ENCODE data around the gene GZMA.

Gene GZMA

GRCh38 chr5:55064523-55064922 is 37.9 kb upstream of the GZMA start:
- no peak overlapping the region for H3K4me3 ChIP-seq (ENCODE audit: low read length)
- no peak overlapping the region for H3K4me2 ChIP-seq (ENCODE audit: low read length)
- H3K79me2 ChIP-seq (ENCODE audit: control insufficient read depth, insufficient read depth, low read length), result no peaks in the 10 kb centered on the region
- no peak overlapping the region for H2BK5ac ChIP-seq (ENCODE audit: low read length)
- no peak overlapping the region for H4K5ac ChIP-seq (ENCODE audit: low read length)
- H3K79me1 ChIP-seq (ENCODE audit: low read length), result no peaks in the 10 kb centered on the region
- no peak overlapping the region for H3K23ac ChIP-seq (ENCODE audit: low read length)
- H3K18ac ChIP-seq (ENCODE audit: low read length), result no peak overlapping the region
- H2BK120ac ChIP-seq (ENCODE audit: low read depth, low read length), result no peak overlapping the region
- no peak overlapping the region for H3K56ac ChIP-seq (ENCODE audit: low read length)
- no peak overlapping the region for H3K27ac ChIP-seq (ENCODE audit: low read depth, low read length)
- WGBS (ENCODE audit: extremely low coverage, insufficient coverage, low lambda C conversion rate), result no CpG with 5 or more reads among the region's 3 CpGs
- no peak overlapping the region for H3K4ac ChIP-seq (ENCODE audit: low read depth, low read length)
- no peak overlapping the region for H2AK5ac ChIP-seq (ENCODE audit: low read length)
- H3K27me3 ChIP-seq (ENCODE audit: insufficient read depth, low read length, poor library complexity), result no peaks in the 10 kb centered on the region
- no peaks in the 10 kb centered on the region for H3K4me1 ChIP-seq (ENCODE audit: control insufficient read depth, low read depth, low read length)
- no peak overlapping the region for H4K8ac ChIP-seq (ENCODE audit: low read depth, low read length)
- H2BK15ac ChIP-seq (replicated peaks; ENCODE audit: low read depth), result no peak overlapping the region
- H3K9ac ChIP-seq (ENCODE audit: low read length), result no peak overlapping the region
- H3K36me3 ChIP-seq (ENCODE audit: control insufficient read depth, insufficient read depth, low read length), result no peaks in the 10 kb centered on the region
- no peak for DNase-seq

GRCh38 chr5:55066277-55066676 is 36.2 kb upstream of the GZMA start:
- no peaks in the 10 kb centered on the region for H3K4me1 ChIP-seq (ENCODE audit: control insufficient read depth, low read depth, low read length)
- no peak overlapping the region for H2BK5ac ChIP-seq (ENCODE audit: low read length)
- no CpG with 5 or more reads among the region's 3 CpGs for WGBS (ENCODE audit: extremely low coverage, insufficient coverage, low lambda C conversion rate)
- H2BK120ac ChIP-seq (ENCODE audit: low read depth, low read length), result no peak overlapping the region
- no peaks in the 10 kb centered on the region for H3K79me2 ChIP-seq (ENCODE audit: control insufficient read depth, insufficient read depth, low read length)
- no peaks in the 10 kb centered on the region for H3K36me3 ChIP-seq (ENCODE audit: control insufficient read depth, insufficient read depth, low read length)
- no peak overlapping the region for H3K9ac ChIP-seq (ENCODE audit: low read length)
- no peak overlapping the region for H3K4me2 ChIP-seq (ENCODE audit: low read length)
- no peak overlapping the region for H3K56ac ChIP-seq (ENCODE audit: low read length)
- no peak overlapping the region for H3K23ac ChIP-seq (ENCODE audit: low read length)
- H4K5ac ChIP-seq (ENCODE audit: low read length), result no peak overlapping the region
- H3K4me3 ChIP-seq (ENCODE audit: low read length), result no peak overlapping the region
- H3K27ac ChIP-seq (ENCODE audit: low read depth, low read length), result peak overlapping the region; percentile 11
- DNase-seq, result no peak
- no peaks in the 10 kb centered on the region for H3K27me3 ChIP-seq (ENCODE audit: insufficient read depth, low read length, poor library complexity)
- no peak overlapping the region for H3K4ac ChIP-seq (ENCODE audit: low read depth, low read length)
- H4K8ac ChIP-seq (ENCODE audit: low read depth, low read length), result no peak overlapping the region
- peak overlapping the region; percentile 80 for H2AK5ac ChIP-seq (ENCODE audit: low read length)
- no peak overlapping the region for H2BK15ac ChIP-seq (replicated peaks; ENCODE audit: low read depth)
- H3K18ac ChIP-seq (ENCODE audit: low read length), result no peak overlapping the region
- no peaks in the 10 kb centered on the region for H3K79me1 ChIP-seq (ENCODE audit: low read length)

- Histone ChIP-seq H2AK5ac (ENCODE audit: low read length) (no peak overlapping the region), H4K5ac (ENCODE audit: low read length) (no peak overlapping the region), H3K27ac (ENCODE audit: low read depth, low read length) (no peak overlapping the region), H3K4me1 (ENCODE audit: control insufficient read depth, low read depth, low read length) (no peaks in the 10 kb centered on the region), H3K23ac (ENCODE audit: low read length) (no peak overlapping the region), H3K4me3 (ENCODE audit: low read length) (no peak overlapping the region), H3K18ac (ENCODE audit: low read length) (no peak overlapping the region), H2BK15ac (replicated peaks; ENCODE audit: low read depth) (no peak overlapping the region), H3K4me2 (ENCODE audit: low read length) (no peak overlapping the region), H3K56ac (ENCODE audit: low read length) (no peak overlapping the region), H3K27me3 (ENCODE audit: insufficient read depth, low read length, poor library complexity) (no peaks in the 10 kb centered on the region), H3K36me3 (ENCODE audit: control insufficient read depth, insufficient read depth, low read length) (no peaks in the 10 kb centered on the region), H3K4ac (ENCODE audit: low read depth, low read length) (no peak overlapping the region), H4K8ac (ENCODE audit: low read depth, low read length) (no peak overlapping the region), H2BK120ac (ENCODE audit: low read depth, low read length) (no peak overlapping the region), H3K9ac (ENCODE audit: low read length) (no peak overlapping the region), H3K79me1 (ENCODE audit: low read length) (no peaks in the 10 kb centered on the region), H2BK5ac (ENCODE audit: low read length) (no peak overlapping the region), H3K79me2 (ENCODE audit: control insufficient read depth, insufficient read depth, low read length) (no peaks in the 10 kb centered on the region)
- no CpG with 5 or more reads among the region's 1 CpG for WGBS (ENCODE audit: extremely low coverage, insufficient coverage, low lambda C conversion rate)
- no peak for DNase-seq
Observed at GRCh38 chr5:55070968-55071367, 31.5 kb upstream of the GZMA start.

GRCh38 chr5:55071413-55071812 is 31.0 kb upstream of the GZMA start:
- no peak overlapping the region for H3K4me2 ChIP-seq (ENCODE audit: low read length)
- no peak overlapping the region for H2BK120ac ChIP-seq (ENCODE audit: low read depth, low read length)
- no peaks in the 10 kb centered on the region for H3K36me3 ChIP-seq (ENCODE audit: control insufficient read depth, insufficient read depth, low read length)
- no peak overlapping the region for H3K18ac ChIP-seq (ENCODE audit: low read length)
- WGBS (ENCODE audit: extremely low coverage, insufficient coverage, low lambda C conversion rate), result no CpG with 5 or more reads among the region's 1 CpG
- H2BK15ac ChIP-seq (replicated peaks; ENCODE audit: low read depth), result no peak overlapping the region
- no peaks in the 10 kb centered on the region for H3K79me1 ChIP-seq (ENCODE audit: low read length)
- H3K56ac ChIP-seq (ENCODE audit: low read length), result no peak overlapping the region
- H3K4me3 ChIP-seq (ENCODE audit: low read length), result no peak overlapping the region
- no peak overlapping the region for H4K8ac ChIP-seq (ENCODE audit: low read depth, low read length)
- no peaks in the 10 kb centered on the region for H3K79me2 ChIP-seq (ENCODE audit: control insufficient read depth, insufficient read depth, low read length)
- H3K4ac ChIP-seq (ENCODE audit: low read depth, low read length), result no peak overlapping the region
- H3K9ac ChIP-seq (ENCODE audit: low read length), result no peak overlapping the region
- H3K4me1 ChIP-seq (ENCODE audit: control insufficient read depth, low read depth, low read length), result no peaks in the 10 kb centered on the region
- H3K27ac ChIP-seq (ENCODE audit: low read depth, low read length), result no peak overlapping the region
- H2BK5ac ChIP-seq (ENCODE audit: low read length), result no peak overlapping the region
- no peak overlapping the region for H3K23ac ChIP-seq (ENCODE audit: low read length)
- peak; percentile 33 for DNase-seq
- no peak overlapping the region for H4K5ac ChIP-seq (ENCODE audit: low read length)
- H2AK5ac ChIP-seq (ENCODE audit: low read length), result no peak overlapping the region
- H3K27me3 ChIP-seq (ENCODE audit: insufficient read depth, low read length, poor library complexity), result no peaks in the 10 kb centered on the region

DNA sequence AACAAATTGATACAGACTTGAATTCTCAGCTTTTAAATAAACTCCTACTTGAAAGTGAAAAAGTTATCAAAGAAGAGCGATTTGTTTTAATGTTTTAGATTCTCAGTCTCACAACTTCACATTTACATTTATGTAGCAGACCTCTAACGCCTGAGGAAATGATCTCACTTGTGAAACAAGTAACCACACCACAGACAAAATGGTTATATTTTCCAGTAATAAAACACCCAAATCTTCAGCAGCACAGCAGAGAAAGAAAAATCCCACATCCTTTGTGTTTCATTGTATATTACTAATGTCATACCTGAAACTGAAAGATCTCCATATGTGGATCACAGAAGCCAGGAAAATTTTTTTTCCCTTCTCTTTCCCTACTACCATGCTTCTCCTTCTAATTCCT is 29.8 kb upstream of the GZMA start:
- H3K18ac ChIP-seq (ENCODE audit: low read length), result no peak overlapping the region
- H2AK5ac ChIP-seq (ENCODE audit: low read length), result no peak overlapping the region
- H3K36me3 ChIP-seq (ENCODE audit: control insufficient read depth, insufficient read depth, low read length), result no peaks in the 10 kb centered on the region
- H3K56ac ChIP-seq (ENCODE audit: low read length), result no peak overlapping the region
- H3K79me1 ChIP-seq (ENCODE audit: low read length), result no peaks in the 10 kb centered on the region
- H3K9ac ChIP-seq (ENCODE audit: low read length), result no peak overlapping the region
- no peak overlapping the region for H3K23ac ChIP-seq (ENCODE audit: low read length)
- no peaks in the 10 kb centered on the region for H3K79me2 ChIP-seq (ENCODE audit: control insufficient read depth, insufficient read depth, low read length)
- H2BK15ac ChIP-seq (replicated peaks; ENCODE audit: low read depth), result no peak overlapping the region
- no CpG with 5 or more reads among the region's 2 CpGs for WGBS (ENCODE audit: extremely low coverage, insufficient coverage, low lambda C conversion rate)
- H4K8ac ChIP-seq (ENCODE audit: low read depth, low read length), result no peak overlapping the region
- H3K4me2 ChIP-seq (ENCODE audit: low read length), result no peak overlapping the region
- H2BK120ac ChIP-seq (ENCODE audit: low read depth, low read length), result no peak overlapping the region
- H3K27ac ChIP-seq (ENCODE audit: low read depth, low read length), result no peak overlapping the region
- H2BK5ac ChIP-seq (ENCODE audit: low read length), result no peak overlapping the region
- no peaks in the 10 kb centered on the region for H3K27me3 ChIP-seq (ENCODE audit: insufficient read depth, low read length, poor library complexity)
- no peak overlapping the region for H3K4me3 ChIP-seq (ENCODE audit: low read length)
- H4K5ac ChIP-seq (ENCODE audit: low read length), result no peak overlapping the region
- no peak overlapping the region for H3K4ac ChIP-seq (ENCODE audit: low read depth, low read length)
- H3K4me1 ChIP-seq (ENCODE audit: control insufficient read depth, low read depth, low read length), result no peaks in the 10 kb centered on the region
- DNase-seq, result no peak

GRCh38 chr5:55073211-55073610 is 29.2 kb upstream of the GZMA start:
- Histone ChIP-seq H3K23ac (ENCODE audit: low read length) (no peak overlapping the region), H4K5ac (ENCODE audit: low read length) (no peak overlapping the region), H2BK15ac (replicated peaks; ENCODE audit: low read depth) (no peak overlapping the region), H3K27ac (ENCODE audit: low read depth, low read length) (no peak overlapping the region), H3K4ac (ENCODE audit: low read depth, low read length) (no peak overlapping the region), H3K36me3 (ENCODE audit: control insufficient read depth, insufficient read depth, low read length) (no peaks in the 10 kb centered on the region), H3K4me1 (ENCODE audit: control insufficient read depth, low read depth, low read length) (no peaks in the 10 kb centered on the region), H4K8ac (ENCODE audit: low read depth, low read length) (no peak overlapping the region), H2BK120ac (ENCODE audit: low read depth, low read length) (no peak overlapping the region), H2AK5ac (ENCODE audit: low read length) (no peak overlapping the region), H2BK5ac (ENCODE audit: low read length) (no peak overlapping the region), H3K4me3 (ENCODE audit: low read length) (no peak overlapping the region), H3K27me3 (ENCODE audit: insufficient read depth, low read length, poor library complexity) (no peaks in the 10 kb centered on the region), H3K79me2 (ENCODE audit: control insufficient read depth, insufficient read depth, low read length) (no peaks in the 10 kb centered on the region), H3K18ac (ENCODE audit: low read length) (no peak overlapping the region), H3K79me1 (ENCODE audit: low read length) (no peaks in the 10 kb centered on the region), H3K9ac (ENCODE audit: low read length) (no peak overlapping the region), H3K56ac (ENCODE audit: low read length) (no peak overlapping the region), H3K4me2 (ENCODE audit: low read length) (no peak overlapping the region)
- no CpG with 5 or more reads among the region's 3 CpGs for WGBS (ENCODE audit: extremely low coverage, insufficient coverage, low lambda C conversion rate)
- DNase-seq, result no peak
